22Rv1 (cell line): ENCODE data around the gene GBGT1.

ENCODE experiments used
- ZFX ChIP-seq: fragments of 450-650 bp; IDR thresholded peaks from 2 replicates; pipeline ENCODE4 v1.6.1; 2017; ENCODE audit warnings: antibody characterized with exemption, borderline replicate concordance
- TF ChIP-seq, protein P1 (sequence below): fragments of 450-650 bp; IDR thresholded peaks from 2 replicates; pipeline ENCODE4 v1.5.1; 2017; ENCODE audit warnings: mild to moderate bottlenecking

DNA sequence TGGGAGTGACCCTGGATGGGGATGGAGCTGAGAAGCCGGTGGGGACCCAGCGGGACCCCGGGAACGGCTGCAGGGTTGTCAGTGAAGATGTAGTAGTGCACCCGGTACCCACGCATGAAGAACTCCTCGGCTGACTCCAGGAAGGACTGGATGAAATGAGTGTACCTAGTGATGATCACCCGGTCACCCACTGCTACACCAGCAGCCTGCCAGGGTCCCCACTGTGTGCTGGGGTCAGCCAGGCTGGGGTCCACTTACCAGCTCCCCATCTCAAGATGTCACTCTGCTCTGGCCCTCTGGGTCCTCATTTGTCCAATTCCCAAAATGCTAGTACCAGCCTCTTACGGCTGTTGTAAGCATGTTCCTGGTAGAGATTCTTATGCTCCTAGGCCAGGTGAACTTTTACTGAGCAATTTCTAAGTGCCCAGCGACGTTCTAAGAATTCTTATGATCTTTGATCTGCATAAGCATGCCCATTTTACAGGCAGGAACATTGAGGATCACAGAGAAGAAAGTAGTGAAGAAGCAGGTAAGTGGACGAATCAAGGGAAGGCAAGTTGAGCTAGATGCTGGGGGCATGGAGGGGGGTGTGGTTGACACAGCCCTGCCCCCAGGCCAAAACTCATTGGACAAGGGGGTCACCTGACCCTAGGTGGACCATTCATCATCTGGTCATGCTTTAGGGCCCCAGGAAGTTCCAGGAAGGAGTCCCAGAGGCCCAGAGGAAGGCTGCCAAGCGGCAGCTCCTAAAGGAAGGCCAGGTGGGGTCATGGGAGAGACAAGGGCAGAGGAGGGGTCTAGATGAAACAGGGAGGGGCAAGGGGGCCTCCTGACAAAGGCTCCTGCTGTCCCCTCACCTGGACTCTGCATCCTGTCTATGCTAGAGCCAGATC lies 9.4 kb downstream of the GBGT1 start:
- TF ChIP-seq, protein P1, sequence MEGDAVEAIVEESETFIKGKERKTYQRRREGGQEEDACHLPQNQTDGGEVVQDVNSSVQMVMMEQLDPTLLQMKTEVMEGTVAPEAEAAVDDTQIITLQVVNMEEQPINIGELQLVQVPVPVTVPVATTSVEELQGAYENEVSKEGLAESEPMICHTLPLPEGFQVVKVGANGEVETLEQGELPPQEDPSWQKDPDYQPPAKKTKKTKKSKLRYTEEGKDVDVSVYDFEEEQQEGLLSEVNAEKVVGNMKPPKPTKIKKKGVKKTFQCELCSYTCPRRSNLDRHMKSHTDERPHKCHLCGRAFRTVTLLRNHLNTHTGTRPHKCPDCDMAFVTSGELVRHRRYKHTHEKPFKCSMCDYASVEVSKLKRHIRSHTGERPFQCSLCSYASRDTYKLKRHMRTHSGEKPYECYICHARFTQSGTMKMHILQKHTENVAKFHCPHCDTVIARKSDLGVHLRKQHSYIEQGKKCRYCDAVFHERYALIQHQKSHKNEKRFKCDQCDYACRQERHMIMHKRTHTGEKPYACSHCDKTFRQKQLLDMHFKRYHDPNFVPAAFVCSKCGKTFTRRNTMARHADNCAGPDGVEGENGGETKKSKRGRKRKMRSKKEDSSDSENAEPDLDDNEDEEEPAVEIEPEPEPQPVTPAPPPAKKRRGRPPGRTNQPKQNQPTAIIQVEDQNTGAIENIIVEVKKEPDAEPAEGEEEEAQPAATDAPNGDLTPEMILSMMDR = no peak
- no peak for TF ChIP-seq ZFX
